NCI-H526 treated with DMSO at 0.1 percent for 48 hours (cell line): ENCODE measurements around the gene RNF148.

Source experiments
- DNase-seq: peaks from one replicate; lab custom pipeline; 2025; lab: John Stamatoyannopoulos, UW

The RNF148 gene

DNA sequence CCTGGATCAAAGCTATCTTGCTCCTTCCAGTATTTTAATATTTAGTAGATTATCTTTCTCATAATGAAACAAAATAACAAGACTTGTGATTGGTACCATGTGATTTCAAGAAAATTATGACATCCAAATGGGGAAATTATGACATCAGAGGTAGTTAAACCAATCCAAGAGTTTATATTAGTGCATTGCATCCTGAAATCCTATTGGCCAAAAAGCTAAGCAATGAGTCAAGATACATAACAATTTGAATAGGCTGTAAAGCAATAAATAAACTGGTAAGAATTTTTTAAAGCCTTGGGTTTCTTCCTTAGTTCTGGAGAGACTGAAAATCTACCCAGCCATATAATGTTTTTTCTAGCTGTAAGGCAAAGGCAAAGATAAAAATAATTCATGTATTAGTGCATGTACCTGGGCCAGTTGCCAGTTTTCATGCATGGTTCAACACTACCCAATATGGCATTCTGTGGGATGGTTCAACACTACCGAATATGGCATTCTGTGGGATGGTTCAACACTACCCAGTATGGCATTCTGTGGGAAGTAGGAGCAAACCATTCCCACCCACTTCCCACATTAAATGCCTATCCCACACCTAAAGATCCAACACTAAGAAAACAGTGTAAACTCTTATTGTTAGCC lies at the start of gene RNF148:
Gene RNF148 (minus strand): TSS at position 51 of the 639 bp plus-strand sequence. CDS start 172 bp downstream, outside the sequence.
- DNase-seq, result no peak

- DNase-seq, result no peak
Measured at GRCh38 chr7:122750389-122750788, 47.7 kb upstream of the RNF148 start.

DNA sequence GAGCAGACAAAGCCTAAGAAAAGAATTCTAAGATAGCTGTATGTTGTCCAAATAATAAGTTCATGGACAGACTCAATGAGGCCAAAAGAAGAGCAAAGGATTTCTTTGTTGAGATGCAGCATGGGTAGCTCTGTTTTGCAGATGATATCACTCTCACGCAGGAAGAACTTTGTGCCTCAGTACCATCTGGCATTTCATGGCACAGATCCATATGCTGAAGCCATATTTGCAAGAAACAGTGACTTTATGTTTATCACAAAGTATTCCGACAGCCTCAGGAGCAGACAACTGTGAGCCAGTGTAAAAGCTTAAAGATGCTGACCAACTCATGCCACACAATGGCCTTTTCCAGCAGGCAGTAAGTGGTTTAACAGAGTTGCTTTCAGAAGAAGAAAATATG lies 45.5 kb upstream of the RNF148 start:
- DNase-seq, result no peak

GRCh38 chr7:122746948-122747347 lies 44.2 kb upstream of the RNF148 start:
- no peak for DNase-seq

GRCh38 chr7:122743211-122743610 lies 40.5 kb upstream of the RNF148 start:
- DNase-seq, result no peak

DNA sequence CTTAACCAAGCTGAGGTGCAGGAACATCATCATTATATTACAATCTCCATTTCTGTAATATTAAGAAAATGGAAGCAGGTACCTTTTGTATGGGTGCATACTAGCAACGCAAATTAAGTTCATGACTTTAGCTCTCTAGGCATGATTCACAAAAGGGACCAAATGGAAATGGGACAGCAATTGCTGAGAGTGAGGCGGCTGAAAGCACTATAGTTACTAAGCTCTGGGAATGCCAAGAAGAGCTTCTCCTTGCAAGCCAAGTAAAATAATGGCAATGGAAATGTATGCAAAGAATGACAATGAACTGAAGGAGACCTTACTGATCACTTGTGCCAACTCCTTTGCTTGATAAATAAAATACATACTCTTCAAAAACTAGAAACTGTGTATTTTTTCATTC lies 36.2 kb upstream of the RNF148 start:
- no peak for DNase-seq

DNA sequence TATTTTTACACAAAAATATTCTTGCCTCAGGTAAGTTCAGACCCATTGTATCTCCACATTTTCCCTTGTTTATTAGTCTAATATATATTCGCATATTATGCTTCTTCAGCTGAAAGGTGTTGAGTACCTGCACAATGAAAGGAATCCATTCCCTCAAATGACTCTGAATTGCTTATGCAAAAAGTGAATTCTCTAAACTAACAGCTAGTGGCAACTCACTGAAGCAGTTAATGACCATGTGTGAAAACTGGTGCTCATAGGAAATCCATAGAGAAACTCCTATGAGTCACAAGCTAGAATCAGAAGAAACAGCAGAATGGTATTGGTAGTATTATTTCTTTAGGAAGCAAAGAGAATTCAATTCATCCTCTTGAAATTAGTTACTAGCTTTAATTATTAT lies 33.5 kb upstream of the RNF148 start:
- no peak for DNase-seq

- no peak for DNase-seq
Measured at GRCh38 chr7:122727759-122728158, 25.0 kb upstream of the RNF148 start.

DNA sequence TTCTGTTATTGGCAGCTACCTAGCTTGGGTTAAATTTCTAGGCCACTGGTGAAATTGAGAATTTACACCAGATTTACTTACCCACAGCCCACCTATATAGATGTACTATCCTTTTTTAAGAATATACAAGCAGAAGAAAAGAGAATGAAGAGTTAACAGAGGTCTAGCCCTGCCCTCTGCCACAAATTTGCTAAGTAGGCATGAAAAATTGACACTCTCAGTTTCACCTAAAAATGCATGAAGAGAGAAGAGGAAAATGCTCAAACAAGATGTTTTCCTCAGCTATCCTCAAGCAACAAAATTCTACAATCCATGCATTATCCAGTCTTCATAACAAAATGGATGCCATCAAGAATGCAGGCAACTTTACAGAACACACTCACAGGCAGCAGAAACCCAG lies 24.6 kb upstream of the RNF148 start:
- DNase-seq, result no peak

- DNase-seq, result no peak
Measured at GRCh38 chr7:122726881-122727280, 24.2 kb upstream of the RNF148 start.

DNA sequence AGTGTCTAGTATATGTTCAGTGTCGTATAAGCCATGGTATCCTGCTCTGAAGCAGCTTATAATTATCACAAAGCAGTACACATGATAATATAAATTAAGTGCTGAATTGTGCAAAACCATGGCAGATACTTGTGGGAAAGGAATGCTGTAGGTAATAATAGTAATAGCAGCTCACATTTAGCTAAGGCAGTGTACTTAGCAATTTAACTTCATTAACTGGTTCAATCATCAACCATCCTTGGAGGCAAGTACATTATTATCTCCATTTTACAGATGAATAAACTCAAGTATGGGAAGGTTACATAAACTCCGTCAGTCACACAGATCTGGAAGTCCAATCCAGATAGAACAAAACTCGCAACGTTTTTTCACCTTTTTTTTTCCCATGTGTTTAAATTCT lies 21.6 kb upstream of the RNF148 start:
- no peak for DNase-seq

- no peak for DNase-seq
Measured at GRCh38 chr7:122719010-122719578, 16.4 kb upstream of the RNF148 start.

GRCh38 chr7:122717356-122718089 lies 14.8 kb upstream of the RNF148 start:
- no peak for DNase-seq

DNA sequence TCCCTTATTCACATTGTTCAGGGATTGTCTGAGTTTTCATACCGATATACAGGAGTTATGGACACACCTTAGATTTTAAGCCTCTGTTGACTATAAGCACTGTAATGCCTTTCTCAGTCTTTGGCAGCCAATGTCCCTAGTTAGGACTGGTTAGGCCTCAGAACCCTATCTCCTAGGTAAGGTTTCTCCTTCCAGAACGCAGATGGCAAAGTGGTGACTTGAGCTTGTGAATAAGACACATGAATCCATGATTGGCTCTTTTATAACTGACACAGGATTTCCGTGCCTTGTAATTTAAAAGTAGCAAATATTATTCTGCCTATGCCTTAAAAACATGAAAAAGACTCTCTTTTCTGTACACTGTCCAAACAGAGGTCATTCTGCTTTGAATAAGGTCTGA lies 12.5 kb upstream of the RNF148 start:
- no peak for DNase-seq

DNA sequence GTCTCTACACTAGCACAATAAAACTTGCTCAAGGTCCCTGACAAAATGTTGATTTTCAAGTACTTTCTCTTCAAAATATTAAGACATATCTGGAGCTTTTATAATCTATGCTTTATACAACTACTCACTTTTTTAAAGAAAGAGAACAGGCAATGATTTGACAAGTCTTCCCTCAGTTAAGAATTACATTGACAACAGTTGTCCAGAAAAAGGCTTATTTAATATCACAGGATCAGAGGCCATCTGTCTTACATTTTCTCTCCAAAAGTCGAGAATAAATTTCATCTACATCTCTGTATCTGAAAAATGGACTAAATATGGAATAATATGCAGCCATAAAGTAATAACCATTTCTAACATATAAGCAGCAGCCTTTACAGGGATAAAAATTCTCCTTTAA lies 8.2 kb upstream of the RNF148 start:
- no peak for DNase-seq

DNA sequence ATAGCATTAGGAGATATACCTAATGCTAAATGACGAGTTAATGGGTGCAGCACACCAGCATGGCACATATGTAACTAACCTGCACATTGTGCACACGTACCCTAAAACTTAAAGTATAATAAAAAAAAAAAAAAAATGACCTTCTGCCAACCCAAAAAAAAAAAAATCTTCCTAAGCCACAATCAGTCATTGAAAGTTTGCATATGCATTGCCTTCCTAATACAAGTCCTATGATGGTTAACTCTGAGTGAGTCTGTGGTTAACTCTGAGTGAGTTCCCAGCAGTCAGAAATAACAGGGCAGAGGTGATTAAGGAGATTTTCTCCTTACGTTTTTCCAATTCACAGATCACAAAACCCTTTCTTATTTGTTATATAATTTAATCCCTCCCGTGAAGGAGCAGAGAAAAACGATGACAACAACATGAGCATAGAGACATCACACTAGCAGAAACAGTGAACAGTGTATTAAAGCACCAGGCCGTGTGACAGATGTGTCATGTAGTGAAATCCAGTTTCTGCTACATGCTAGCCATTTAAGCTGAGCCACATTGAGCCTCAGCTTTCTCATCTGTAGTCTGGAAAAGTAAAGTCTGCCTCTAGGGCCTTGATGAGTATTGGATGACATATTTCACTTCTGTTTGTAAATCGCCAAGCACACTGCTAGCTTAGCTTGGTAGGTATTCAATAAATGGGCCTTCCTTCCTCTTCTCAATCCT lies 7.4 kb upstream of the RNF148 start:
- no peak for DNase-seq

- DNase-seq, result no peak
Measured at GRCh38 chr7:122706836-122707235, 4.1 kb upstream of the RNF148 start.

GRCh38 chr7:122699017-122699416 lies 3.7 kb downstream of the RNF148 start, which contains the start of gene RNF133:
TSS of gene RNF133 (minus strand) at chr7:122699117. CDS start at chr7:122698918, 199 bp downstream.
- DNase-seq, result no peak

DNA sequence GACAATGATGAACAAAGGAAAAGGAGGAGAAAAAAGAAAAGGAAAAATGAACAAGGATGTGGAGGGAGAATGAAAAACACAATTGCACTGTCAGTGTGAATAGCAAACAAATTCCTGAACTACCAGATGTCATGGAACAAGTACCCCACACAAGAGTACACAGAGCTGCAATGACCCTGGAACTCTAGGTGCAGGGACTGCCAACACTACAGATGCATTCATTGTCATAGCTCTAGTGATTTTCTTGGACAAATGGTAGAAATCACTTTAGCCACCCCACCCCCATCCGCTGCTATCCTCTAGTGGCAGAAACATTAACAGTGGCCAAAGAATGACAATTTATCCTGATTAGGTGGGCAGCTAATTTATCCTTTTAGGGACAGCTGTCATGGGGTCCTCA lies 6.9 kb downstream of the RNF148 start:
- no peak for DNase-seq

- no peak for DNase-seq
Measured at GRCh38 chr7:122694697-122695096, 8.0 kb downstream of the RNF148 start.

GRCh38 chr7:122692769-122693309 lies 9.9 kb downstream of the RNF148 start:
- no peak for DNase-seq

GRCh38 chr7:122691569-122692235 lies 11.0 kb downstream of the RNF148 start:
- no peak for DNase-seq
